PC-9 (cell line): Measurements from ENCODE around the gene CARD11. TPM values are rescaled to one million over a fixed set of nuclear protein-coding genes. Genes with fewer than 3 reads are reported as not detected.

ENCODE experiments used
- BruUV-seq: library from RNA; stranded (reverse); fragments of 400-500 nt; replicated peaks from 2 replicates; lab custom pipeline; 2021; lab: Mats Ljungman, UMichigan
- CTCF ChIA-PET: fragments of 300-600 bp; sonication (Branson Sonifier 250); formaldehyde crosslinking; loops from one replicate; lab custom pipeline; 2022; ENCODE audit warnings: antibody characterized with exemption; lab: Charles Lee
- POLR2A ChIA-PET: fragments of 300-600 bp; sonication (Branson Sonifier 250); formaldehyde crosslinking; loops from one replicate; lab custom pipeline; 2022; ENCODE audit warnings: antibody characterized with exemption; ENCODE audit not compliant: unreplicated experiment; lab: Charles Lee
- DNase-seq, 2 experiments: peaks; one replicate each; pipeline versions ENCODE4 v3.0.0 to v3.0.0-alpha.2; 2015 to 2022; ENCODE audit warnings: mixed read lengths in 1 of 2
- H2AFZ ChIP-seq: fragments of 200-600 bp; sonication (generic); 2 replicates; pipeline ENCODE4 v1.8.1; 2017; ENCODE audit warnings: antibody characterized with exemption
- H3F3A ChIP-seq: fragments of 200-600 bp; sonication (generic); 2 replicates; pipeline ENCODE4 v1.8.1; 2017; ENCODE audit warnings: antibody characterized with exemption, mild to moderate bottlenecking, low read depth; ENCODE audit not compliant: insufficient read depth
- H3K27ac ChIP-seq: fragments of 200-600 bp; sonication (generic); 2 replicates; pipeline ENCODE4 v1.6.1; 2016; ENCODE audit warnings: mixed run types
- H3K27me3 ChIP-seq: fragments of 200-600 bp; sonication (generic); 2 replicates; pipeline ENCODE4 v1.6.1; 2016; ENCODE audit warnings: low read depth, mixed run types; ENCODE audit not compliant: insufficient read depth
- H3K36me3 ChIP-seq: fragments of 200-600 bp; sonication (generic); 2 replicates; pipeline ENCODE4 v1.6.1; 2016; ENCODE audit warnings: low read depth, mixed run types
- H3K4me1 ChIP-seq: fragments of 200-600 bp; sonication (generic); replicated peaks from 2 replicates; pipeline ENCODE4 v1.6.1; 2016; ENCODE audit warnings: mixed run types; ENCODE audit not compliant: insufficient read depth
- H3K4me2 ChIP-seq: fragments of 200-600 bp; sonication (generic); 2 replicates; pipeline ENCODE4 v1.6.1; 2017; ENCODE audit warnings: mixed run types
- H3K4me3 ChIP-seq: fragments of 200-600 bp; sonication (generic); 2 replicates; pipeline ENCODE4 v1.6.1; 2016; ENCODE audit warnings: mixed run types
- H3K79me2 ChIP-seq: fragments of 200-600 bp; sonication (generic); 2 replicates; pipeline ENCODE4 v1.6.1; 2017; ENCODE audit warnings: low read depth, mixed run types
- H3K9me2 ChIP-seq: fragments of 200-600 bp; sonication (generic); 2 replicates; pipeline ENCODE4 v1.8.1; 2017; ENCODE audit warnings: mild to moderate bottlenecking; ENCODE audit not compliant: insufficient read depth
- H3K9me3 ChIP-seq: fragments of 200-600 bp; sonication (generic); 2 replicates; pipeline ENCODE4 v1.8.1; 2016; ENCODE audit warnings: low read depth; ENCODE audit not compliant: insufficient read depth
- H4K20me1 ChIP-seq: fragments of 200-600 bp; sonication (generic); 2 replicates; pipeline ENCODE4 v1.8.1; 2017; ENCODE audit not compliant: insufficient read depth
- CTCF ChIP-seq: fragments of 200-600 bp; sonication (generic); conservative IDR thresholded peaks from 2 replicates; pipeline ENCODE4 v1.6.1; 2017; ENCODE audit warnings: mixed run types, antibody characterized with exemption, mild to moderate bottlenecking, moderate library complexity
- EZH2 ChIP-seq: fragments of 200-600 bp; sonication (generic); IDR thresholded peaks from 2 replicates; pipeline ENCODE4 v1.8.0; 2017; ENCODE audit warnings: antibody characterized with exemption, low read depth
- intact Hi-C: fragments of 100-400 bp; cut with micrococcal nuclease; formaldehyde crosslinking; loops from one replicate; pipeline ENCODE4 v1.10.0; 2022; ENCODE audit not compliant: unreplicated experiment
- total RNA-seq: library from RNA; stranded (reverse); gene quantifications from 2 replicates; pipeline ENCODE4 v1.2.3, GENCODE V29; 2021

CARD11 gene
- total RNA-seq, 1 experiment from 2014 or later, result 62.6 TPM

- Histone ChIP-seq H3K4me3 (no peak overlapping the region), H3K9me2 (no peaks in the 10 kb centered on the region), H3F3A (no peaks in the 10 kb centered on the region; the same call in 1 of the 2 replicates), H4K20me1 (no peaks in the 10 kb centered on the region), H3K27me3 (no peaks in the 10 kb centered on the region), H2AFZ (no peak overlapping the region), H3K79me2 (no peaks in the 10 kb centered on the region), H3K36me3 (peaks cover 11% of the 10 kb centered on the region), H3K4me2 (no peak overlapping the region), H3K9me3 (no peaks in the 10 kb centered on the region), H3K27ac (no peak overlapping the region), H3K4me1 (no peaks in the 10 kb centered on the region)
- TF ChIP-seq CTCF, result no peak
- ChIA-PET CTCF (no interaction called here), POLR2A (no interaction called here)
- intact Hi-C loops, result no loop called here
- DNase-seq, result no peak
- no TSS peak for BruUV-seq
Observed at GRCh38 chr7:2923291-2923781, 120.3 kb downstream of the CARD11 start.

- H3K27ac ChIP-seq, result no peak overlapping the region
- BruUV-seq, result no TSS peak
- CTCF ChIA-PET, result no interaction called here
Observed at GRCh38 chr7:2922866-2923265, 120.8 kb downstream of the CARD11 start.

DNA sequence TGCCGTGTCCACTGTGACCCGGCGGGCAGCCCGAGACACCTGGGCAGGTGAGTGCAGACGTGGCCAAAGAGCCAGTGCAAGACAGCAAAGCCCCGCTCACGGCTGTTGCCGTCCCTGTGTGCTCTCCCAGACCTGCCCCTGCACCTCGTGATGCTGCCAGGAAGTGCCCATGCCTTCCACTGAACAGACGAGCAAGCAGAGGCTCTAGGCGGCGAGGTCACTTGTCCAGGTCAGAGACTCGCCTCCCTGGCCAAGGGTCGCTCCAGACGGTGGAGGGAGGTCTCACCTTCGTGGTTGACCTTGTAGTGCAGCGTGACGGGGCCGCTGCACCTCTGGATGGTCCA, 121.3 kb downstream of the CARD11 start:
- ChIA-PET POLR2A (no interaction called here), CTCF (interaction anchor here (0.6 kb wide), 1 partner anchor 1258 kb away, joined by 8 read pairs; no protein-coding TSS in a partner anchor)
- no TSS peak for BruUV-seq

More at GRCh38 chr7:2922866-2923265, 120.8 kb downstream of the CARD11 start:
- Histone ChIP-seq H3K79me2 (no peaks in the 10 kb centered on the region), H3K9me3 (no peaks in the 10 kb centered on the region), H3K4me2 (no peak overlapping the region), H3K27me3 (no peaks in the 10 kb centered on the region), H3K4me1 (no peaks in the 10 kb centered on the region), H3K9me2 (no peaks in the 10 kb centered on the region), H3K36me3 (peaks cover 11% of the 10 kb centered on the region), H3K4me3 (no peak overlapping the region), H2AFZ (no peak overlapping the region), H3F3A (no peaks in the 10 kb centered on the region; the same call in 1 of the 2 replicates), H4K20me1 (no peaks in the 10 kb centered on the region)
- intact Hi-C loops, result no loop called here
- POLR2A ChIA-PET, result no interaction called here
- no peak for DNase-seq
- no peak for TF ChIP-seq EZH2
- no peak for TF ChIP-seq CTCF

More for the DNA sequence above, 121.3 kb downstream of the CARD11 start:
- no peaks in the 10 kb centered on the region for H3K9me3 ChIP-seq
- intact Hi-C loops, result no loop called here
- TF ChIP-seq CTCF, result no peak
- TF ChIP-seq EZH2, result no peak
- DNase-seq, result no peak
- no peak overlapping the region for H3K4me2 ChIP-seq
- H3K27me3 ChIP-seq, result no peaks in the 10 kb centered on the region
- H3K4me1 ChIP-seq, result no peaks in the 10 kb centered on the region
- H2AFZ ChIP-seq, result no peak overlapping the region
- no peaks in the 10 kb centered on the region; the same call in 1 of the 2 replicates for H3F3A ChIP-seq
- H4K20me1 ChIP-seq, result no peaks in the 10 kb centered on the region
- H3K79me2 ChIP-seq, result no peaks in the 10 kb centered on the region
- no peak overlapping the region for H3K4me3 ChIP-seq
- no peak overlapping the region for H3K27ac ChIP-seq
- no peaks in the 10 kb centered on the region for H3K9me2 ChIP-seq
- peaks cover 11% of the 10 kb centered on the region for H3K36me3 ChIP-seq
